Left colon (tissue), 2 donors: ENCODE results near the gene OR4N5. TPM values are rescaled to one million over a fixed set of nuclear protein-coding genes. Genes with fewer than 3 reads are reported as not detected.

Experiments
- ATAC-seq: fragments of 200-7000 bp; cut with Tn5 transposase; one replicate; pipeline ENCODE4 v1.9.1; 2020; ENCODE audit warnings: mild to moderate bottlenecking, moderate library complexity
- DNase-seq, 2 donors: peaks; one replicate each; pipeline ENCODE4 v3.0.0-alpha.2; 2020
- intact Hi-C, 2 donors: fragments of 100-400 bp; cut with DNase I in 1 of 2; cut with micrococcal nuclease in 1 of 2; formaldehyde crosslinking; loops; one replicate each; pipeline versions ENCODE4 v1.11.2 to v1.14.0; 2022; cut with DNase I, micrococcal nuclease
- total RNA-seq, 2 donors: library from RNA; stranded (reverse); fragmentation: NEBNext Ultra II Directional; extraction: Animal tissue kit (Norgen Biotek cat#: 25700); gene quantifications; one replicate each; pipeline ENCODE4 v1.2.1, GENCODE V29; 2021
- donor health status: DM: no; HTN: no; CAD: no.
- donor health status: DM: yes; HTN: yes; CAD: no.

OR4N5 gene
- total RNA-seq, 2 donors from 2014 or later = not detected

DNA sequence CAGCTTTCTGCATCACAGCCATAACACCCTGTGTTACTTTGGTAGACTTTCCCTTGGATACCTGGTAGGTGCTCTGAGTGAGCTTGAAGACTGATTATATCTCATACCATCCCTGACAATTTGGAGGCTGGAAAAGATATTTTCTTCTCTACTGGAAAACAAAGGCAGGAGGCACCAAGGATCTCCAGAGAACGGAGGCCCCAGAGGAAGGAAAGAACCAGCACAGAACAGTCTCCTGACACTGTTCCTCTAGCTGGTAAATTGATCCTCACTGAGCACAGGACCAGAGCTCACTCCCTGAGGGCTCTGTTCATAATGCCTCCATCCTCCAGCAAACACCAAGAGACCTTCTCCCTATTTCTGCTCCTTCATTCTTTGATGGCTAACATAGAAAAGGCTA lies 52.0 kb downstream of the OR4N5 start, which contains the start of gene OR11G2:
TSS of gene OR11G2 (plus strand) at position 301 of the 400 bp plus-strand sequence. CDS start 6,542 bp downstream, outside the sequence.
- ATAC-seq = no peak

DNA sequence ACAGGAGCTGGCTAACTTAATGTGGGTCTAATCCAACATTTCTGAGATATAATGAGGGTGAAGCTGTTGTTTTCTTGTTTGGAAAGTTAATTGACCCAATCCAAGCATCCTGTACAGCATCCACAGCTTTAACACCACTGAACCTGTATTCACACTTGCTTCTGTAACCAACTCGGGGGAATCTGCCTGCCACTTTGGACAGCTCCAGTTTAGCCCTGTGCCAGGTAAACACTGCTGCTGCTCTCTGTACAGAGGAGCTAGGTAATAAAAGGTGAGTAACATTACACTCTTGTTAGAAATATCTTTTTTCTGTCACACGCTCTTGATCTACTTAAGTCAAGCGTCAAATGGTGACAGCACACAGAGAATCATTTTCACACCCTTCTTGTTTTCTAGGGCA lies 52.8 kb downstream of the OR4N5 start:
- no peak for ATAC-seq
- DNase-seq = no peak
- intact Hi-C loops = no loop called here

More for the DNA sequence above, 52.0 kb downstream of the OR4N5 start, which contains the start of gene OR11G2:
- intact Hi-C loops = no loop called here
- no peak for DNase-seq

DNA sequence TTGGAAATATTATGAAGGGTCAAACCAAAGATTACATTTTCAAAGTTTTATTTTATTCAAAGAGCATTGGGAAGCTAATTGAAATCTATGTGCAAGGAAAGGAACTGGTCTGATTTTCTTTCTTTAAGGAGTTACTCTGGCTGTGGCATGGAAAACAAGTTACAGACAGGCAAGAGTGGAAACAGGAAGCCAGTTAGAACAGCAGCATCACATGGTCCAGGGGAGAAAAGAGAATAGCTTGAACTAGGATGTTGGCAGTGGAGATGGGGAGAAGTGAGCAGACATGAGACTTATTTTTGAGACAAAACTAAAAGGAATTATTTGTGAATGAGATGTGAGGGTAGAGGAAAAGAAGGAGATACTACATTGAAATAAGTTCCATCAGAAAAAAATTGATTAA lies 55.5 kb downstream of the OR4N5 start:
- no peak for ATAC-seq
- no peak for DNase-seq
- intact Hi-C loops = no loop called here

Other genes with a start within 250 kb of the OR4N5 start
- not detected for gene OR4K5, start 218.2 kb upstream of the OR4N5 start, total RNA-seq
- not detected for gene OR4K1, start 207.9 kb upstream of the OR4N5 start, total RNA-seq
- gene OR4K15, start 163.2 kb upstream of the OR4N5 start, total RNA-seq = not detected
- not detected for gene OR4Q2, start 136.7 kb upstream of the OR4N5 start, total RNA-seq
- gene OR4K14, start 119.5 kb upstream of the OR4N5 start, total RNA-seq = not detected
- gene OR4K13, start 102.8 kb upstream of the OR4N5 start, total RNA-seq = not detected
- gene OR4L1, start 78.8 kb upstream of the OR4N5 start, total RNA-seq = not detected
- gene OR4K17, start 28.1 kb upstream of the OR4N5 start, total RNA-seq = not detected
- gene OR11G2, start 52.1 kb downstream of the OR4N5 start, total RNA-seq = not detected
- not detected for gene OR11H6, start 84.9 kb downstream of the OR4N5 start, total RNA-seq
- gene OR11H7, start 90.2 kb downstream of the OR4N5 start, total RNA-seq = not detected
- gene OR11H4, start 100.5 kb downstream of the OR4N5 start, total RNA-seq = not detected
- gene TTC5, start 167.1 kb downstream of the OR4N5 start, total RNA-seq = 10 to 100 TPM in 1 of 2 donors, 1 to 10 TPM in 1; 9.6 to 11.1 TPM
- gene CCNB1IP1, start 194.5 kb downstream of the OR4N5 start, total RNA-seq = 10 to 100 TPM; 28.8 to 29.6 TPM
- gene PARP2, start 204.8 kb downstream of the OR4N5 start, total RNA-seq = 10 to 100 TPM; 10.0 to 10.7 TPM